Gastrocnemius medialis (tissue), 4 donors: Measurements from ENCODE around the gene FAM131C.
"Not testable (repeated sequence)": the region's sequence is repeated elsewhere in the genome, so short reads cannot be mapped to it uniquely, and the experiment has no call there.

Experiments
- POLR2A ChIP-seq, 2 donors: fragments of 450-650 bp; IDR thresholded peaks; one replicate each; pipeline ENCODE4 v1.6.1; 2017; ENCODE audit warnings: antibody characterized with exemption in 2 of 2, mild to moderate bottlenecking in 2 of 2, moderate library complexity in 2 of 2
- TF ChIP-seq, protein P1 (sequence below), 5 experiments: fragments of 450-650 bp in 3 of 5; fragments of 200-600 bp in 2 of 5; sonication (generic) in 2 of 5; IDR thresholded peaks in 4 of 5; conservative IDR thresholded peaks in 1 of 5; 1 replicate in 4 of 5; 2 replicates in 1 of 5; pipeline ENCODE4 v1.5.1; 2016 to 2019; ENCODE audit warnings: antibody characterized with exemption in 5 of 5, mild to moderate bottlenecking in 3 of 5, moderate library complexity in 3 of 5

DNA sequence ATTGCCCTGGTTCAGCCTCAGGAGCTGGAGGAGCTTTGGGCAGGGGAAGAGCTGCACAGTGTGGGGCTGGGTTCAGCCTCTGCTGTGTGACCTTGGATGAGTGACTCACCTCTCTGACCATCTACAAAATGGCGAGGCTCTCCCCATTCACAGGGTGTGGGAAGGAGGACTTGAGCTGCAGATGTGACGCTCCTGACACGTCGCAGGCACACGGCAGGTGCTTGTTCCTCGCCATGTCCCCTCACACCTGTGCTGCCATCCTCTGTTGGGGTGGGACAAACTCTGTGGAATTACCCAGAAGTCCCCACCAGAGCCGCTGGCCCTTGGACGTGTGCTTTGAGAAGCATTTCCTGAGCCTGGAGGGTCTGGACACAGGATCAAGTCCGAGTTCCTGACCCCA, 52.6 kb downstream of the FAM131C start:
- TF ChIP-seq, protein P1, sequence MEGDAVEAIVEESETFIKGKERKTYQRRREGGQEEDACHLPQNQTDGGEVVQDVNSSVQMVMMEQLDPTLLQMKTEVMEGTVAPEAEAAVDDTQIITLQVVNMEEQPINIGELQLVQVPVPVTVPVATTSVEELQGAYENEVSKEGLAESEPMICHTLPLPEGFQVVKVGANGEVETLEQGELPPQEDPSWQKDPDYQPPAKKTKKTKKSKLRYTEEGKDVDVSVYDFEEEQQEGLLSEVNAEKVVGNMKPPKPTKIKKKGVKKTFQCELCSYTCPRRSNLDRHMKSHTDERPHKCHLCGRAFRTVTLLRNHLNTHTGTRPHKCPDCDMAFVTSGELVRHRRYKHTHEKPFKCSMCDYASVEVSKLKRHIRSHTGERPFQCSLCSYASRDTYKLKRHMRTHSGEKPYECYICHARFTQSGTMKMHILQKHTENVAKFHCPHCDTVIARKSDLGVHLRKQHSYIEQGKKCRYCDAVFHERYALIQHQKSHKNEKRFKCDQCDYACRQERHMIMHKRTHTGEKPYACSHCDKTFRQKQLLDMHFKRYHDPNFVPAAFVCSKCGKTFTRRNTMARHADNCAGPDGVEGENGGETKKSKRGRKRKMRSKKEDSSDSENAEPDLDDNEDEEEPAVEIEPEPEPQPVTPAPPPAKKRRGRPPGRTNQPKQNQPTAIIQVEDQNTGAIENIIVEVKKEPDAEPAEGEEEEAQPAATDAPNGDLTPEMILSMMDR (IDR thresholded peaks at IDR 0.05 in 4 of 5, conservative IDR thresholded peaks at IDR 0.05 in 1 of 5), result not testable (repeated sequence)
- TF ChIP-seq POLR2A (IDR thresholded peaks at IDR 0.05), result not testable (repeated sequence)
